HepG2 (cell line): ENCODE data around the gene GNAS. TPM values are rescaled to one million over a fixed set of nuclear protein-coding genes. Genes with fewer than 3 reads are reported as not detected.

Experiments used
- HNF1A ChIP-seq, 2 experiments: sonication (generic) in 1 of 2; formaldehyde crosslinking in 1 of 2; IDR thresholded peaks; 2 replicates each; pipeline versions ENCODE4 v1.4.0 to v1.6.1; 2016 to 2020; ENCODE audit warnings: borderline replicate concordance in 1 of 2, low read depth in 1 of 2, mild to moderate bottlenecking in 1 of 2, missing genetic modification reagents in 1 of 2
- IKZF1 ChIP-seq: fragments of 450-650 bp; IDR thresholded peaks from 2 replicates; pipeline ENCODE4 v1.7.1; 2016
- NKX3-1 ChIP-seq: sonication (generic); formaldehyde crosslinking; IDR thresholded peaks from 2 replicates; pipeline ENCODE4 v1.5.0; 2020; ENCODE audit warnings: missing genetic modification reagents
- PCBP2 ChIP-seq: fragments of 200-400 bp; formaldehyde crosslinking; optimal IDR thresholded peaks from 2 replicates; pipeline ENCODE3; 2018; ENCODE audit warnings: low read length, low read depth; ENCODE audit not compliant: poor library complexity, severe bottlenecking
- SNAPC4 ChIP-seq: sonication (generic); formaldehyde crosslinking; IDR thresholded peaks from 2 replicates; pipeline ENCODE4 v1.4.0; 2020; ENCODE audit warnings: mild to moderate bottlenecking, missing genetic modification reagents
- TEAD2 ChIP-seq: sonication (generic); formaldehyde crosslinking; IDR thresholded peaks from 2 replicates; pipeline ENCODE4 v1.9.0; 2021; ENCODE audit warnings: missing genetic modification reagents
- ZNF260 ChIP-seq: sonication (generic); formaldehyde crosslinking; IDR thresholded peaks from 2 replicates; pipeline ENCODE4 v1.4.0; 2020; ENCODE audit warnings: missing genetic modification reagents, low read depth, mild to moderate bottlenecking, borderline replicate concordance
- ZNF280D ChIP-seq: sonication (generic); formaldehyde crosslinking; IDR thresholded peaks from 2 replicates; pipeline ENCODE4 v1.5.1; 2020; ENCODE audit warnings: mild to moderate bottlenecking, missing genetic modification reagents
- ZNF766 ChIP-seq: sonication (generic); formaldehyde crosslinking; IDR thresholded peaks from 2 replicates; pipeline ENCODE4 v1.5.0; 2020; ENCODE audit warnings: missing genetic modification reagents, borderline replicate concordance
- polyA plus RNA-seq, 8 experiments: library from polyadenylated mRNA; depleted of rRNA in 3 of 8; stranded (reverse) in 7 of 8; unstranded in 1 of 8; fragments of >200 nt; fragmentation: Illumina TruSeq in 4 of 8; extraction: Trizol in 4 of 8; gene quantifications; 2 replicates each; pipeline versions ENCODE4 v1.2.1 to v1.2.3, GENCODE V29; 2011 to 2016; ENCODE audit warnings: low read depth in 4 of 8, missing spikeins in 1 of 8, mixed read lengths in 1 of 8; ENCODE audit not compliant: insufficient read depth in 1 of 8
- total RNA-seq, 5 experiments: library from RNA; depleted of rRNA; stranded (reverse); fragments of >200 nt; fragmentation: Illumina TruSeq; extraction: Trizol; gene quantifications; 2 replicates each; pipeline ENCODE4 v1.2.3, GENCODE V29; 2016; ENCODE audit warnings: low read depth in 1 of 5
- TF ChIP-seq, protein P1 (sequence below): sonication (generic); formaldehyde crosslinking; IDR thresholded peaks from 2 replicates; pipeline ENCODE4 v1.4.0; 2020; ENCODE audit warnings: missing genetic modification reagents, borderline replicate concordance

GNAS gene
- total and polyA plus RNA-seq, 2 of the 13 experiments (the other 11 are each of a cell fraction or from before 2014, with no cell fraction given), result 407 to 1,008 TPM

- no peak for TF ChIP-seq ZNF280D (CRISPR knock-in tag)
- no peak for TF ChIP-seq ZNF260 (CRISPR knock-in tag)
- no peak for TF ChIP-seq SNAPC4 (CRISPR knock-in tag)
- TF ChIP-seq, protein P1, sequence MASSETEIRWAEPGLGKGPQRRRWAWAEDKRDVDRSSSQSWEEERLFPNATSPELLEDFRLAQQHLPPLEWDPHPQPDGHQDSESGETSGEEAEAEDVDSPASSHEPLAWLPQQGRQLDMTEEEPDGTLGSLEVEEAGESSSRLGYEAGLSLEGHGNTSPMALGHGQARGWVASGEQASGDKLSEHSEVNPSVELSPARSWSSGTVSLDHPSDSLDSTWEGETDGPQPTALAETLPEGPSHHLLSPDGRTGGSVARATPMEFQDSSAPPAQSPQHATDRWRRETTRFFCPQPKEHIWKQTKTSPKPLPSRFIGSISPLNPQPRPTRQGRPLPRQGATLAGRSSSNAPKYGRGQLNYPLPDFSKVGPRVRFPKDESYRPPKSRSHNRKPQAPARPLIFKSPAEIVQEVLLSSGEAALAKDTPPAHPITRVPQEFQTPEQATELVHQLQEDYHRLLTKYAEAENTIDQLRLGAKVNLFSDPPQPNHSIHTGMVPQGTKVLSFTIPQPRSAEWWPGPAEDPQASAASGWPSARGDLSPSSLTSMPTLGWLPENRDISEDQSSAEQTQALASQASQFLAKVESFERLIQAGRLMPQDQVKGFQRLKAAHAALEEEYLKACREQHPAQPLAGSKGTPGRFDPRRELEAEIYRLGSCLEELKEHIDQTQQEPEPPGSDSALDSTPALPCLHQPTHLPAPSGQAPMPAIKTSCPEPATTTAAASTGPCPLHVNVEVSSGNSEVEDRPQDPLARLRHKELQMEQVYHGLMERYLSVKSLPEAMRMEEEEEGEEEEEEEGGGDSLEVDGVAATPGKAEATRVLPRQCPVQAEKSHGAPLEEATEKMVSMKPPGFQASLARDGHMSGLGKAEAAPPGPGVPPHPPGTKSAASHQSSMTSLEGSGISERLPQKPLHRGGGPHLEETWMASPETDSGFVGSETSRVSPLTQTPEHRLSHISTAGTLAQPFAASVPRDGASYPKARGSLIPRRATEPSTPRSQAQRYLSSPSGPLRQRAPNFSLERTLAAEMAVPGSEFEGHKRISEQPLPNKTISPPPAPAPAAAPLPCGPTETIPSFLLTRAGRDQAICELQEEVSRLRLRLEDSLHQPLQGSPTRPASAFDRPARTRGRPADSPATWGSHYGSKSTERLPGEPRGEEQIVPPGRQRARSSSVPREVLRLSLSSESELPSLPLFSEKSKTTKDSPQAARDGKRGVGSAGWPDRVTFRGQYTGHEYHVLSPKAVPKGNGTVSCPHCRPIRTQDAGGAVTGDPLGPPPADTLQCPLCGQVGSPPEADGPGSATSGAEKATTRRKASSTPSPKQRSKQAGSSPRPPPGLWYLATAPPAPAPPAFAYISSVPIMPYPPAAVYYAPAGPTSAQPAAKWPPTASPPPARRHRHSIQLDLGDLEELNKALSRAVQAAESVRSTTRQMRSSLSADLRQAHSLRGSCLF (CRISPR knock-in tag), result no peak
- no peak for TF ChIP-seq ZNF766 (CRISPR knock-in tag)
- 0 out of 2 replicates have a peak, but pooled peaks have one; percentile 21 for TF ChIP-seq TEAD2 (CRISPR knock-in tag)
- TF ChIP-seq IKZF1, result no peak
- TF ChIP-seq HNF1A (IDR thresholded peaks at IDR 0.05; ENCODE audit: low read depth), result no peak
- TF ChIP-seq HNF1A (CRISPR knock-in tag; IDR thresholded peaks at IDR 0.05; ENCODE audit: borderline replicate concordance), result no peak
- TF ChIP-seq NKX3-1 (CRISPR knock-in tag), result no peak
- no peak for TF ChIP-seq PCBP2
- TF ChIP-seq, all 625 proteins: peak for 49
Measured at GRCh38 chr20:58870293-58871014, 17.9 kb downstream of the GNAS start (continued).
